ENCODE data around the gene PCDH12. TPM values are rescaled to one million over a fixed set of nuclear protein-coding genes. Genes with fewer than 3 reads are reported as not detected.

The PCDH12 gene
- total RNA-seq, 1 experiment from 2014 or later = not detected

- Histone ChIP-seq H3K4ac (ENCODE audit: low read depth, low read length) (no peak within 1 kb of the TSS), H3K23ac (ENCODE audit: insufficient read length, low read depth, low read length) (no peak within 1 kb of the TSS), H3K23me2 (ENCODE audit: insufficient read length, low read depth, low read length, poor library complexity, severe bottlenecking) (peaks cover 4% of the 10 kb centered on the region), H4K91ac (ENCODE audit: insufficient read length, low read depth, low read length) (no peak within 1 kb of the TSS), H4K5ac (ENCODE audit: insufficient read length, low read depth, low read length) (no peak within 1 kb of the TSS), H3K9me3 (ENCODE audit: control insufficient read depth, low read depth, low read length) (no peaks in the 10 kb centered on the region), H3K9ac (ENCODE audit: extremely low read depth, insufficient read length, low read length) (peak within 1 kb of the TSS; percentile 59), H2BK5ac (ENCODE audit: insufficient read length, low read length) (no peak within 1 kb of the TSS), H2AFZ (ENCODE audit: low read length) (peak within 1 kb of the TSS; percentile 79), H3K27ac (ENCODE audit: insufficient read length, low read depth, low read length) (peak within 1 kb of the TSS; percentile 31), H2AK5ac (ENCODE audit: insufficient read length, low read length) (no peak within 1 kb of the TSS), H4K8ac (replicated peaks; ENCODE audit: insufficient read length, low read depth, low read length) (no peak within 1 kb of the TSS), H2BK12ac (ENCODE audit: insufficient read length, low read depth, low read length) (no peak within 1 kb of the TSS), H3K18ac (ENCODE audit: insufficient read length, low read depth, low read length) (no peak within 1 kb of the TSS), H4K20me1 (ENCODE audit: control insufficient read depth, insufficient read depth, insufficient read length) (no peaks in the 10 kb centered on the region), H3K14ac (ENCODE audit: insufficient read depth, low read length) (peak within 1 kb of the TSS; percentile 70; the same call in 1 of the 2 replicates), H3T11ph (ENCODE audit: low read length) (no peak within 1 kb of the TSS), H2BK15ac (ENCODE audit: low read depth, low read length) (no peak within 1 kb of the TSS), H2BK120ac (ENCODE audit: low read depth, low read length, poor library complexity, severe bottlenecking) (no peak within 1 kb of the TSS), H3K56ac (ENCODE audit: insufficient read length, low read depth, low read length) (no peak within 1 kb of the TSS), H3K79me2 (ENCODE audit: insufficient read depth, low read length) (no peaks in the 10 kb centered on the region), H3K79me1 (ENCODE audit: insufficient read depth, low read depth, low read length, poor library complexity, severe bottlenecking) (no peaks in the 10 kb centered on the region), H2BK20ac (ENCODE audit: low read depth, low read length, poor library complexity, severe bottlenecking) (no peak within 1 kb of the TSS), H3K4me1 (ENCODE audit: insufficient read depth, low read length) (peaks cover 2% of the 10 kb centered on the region; the same call in 1 of the 2 replicates), H3K4me2 (ENCODE audit: insufficient read depth, insufficient read length, low read length) (peak within 1 kb of the TSS; percentile 68), H3K27me3 (ENCODE audit: insufficient read depth, low read length) (no peaks in the 10 kb centered on the region)
- Mint-ChIP-seq H3K27ac (peak within 1 kb of the TSS; percentile 83 to 92 (median 89)), H3K9me3 (no peaks in the 10 kb centered on the region), H3K4me1 (peaks cover 18 to 19% of the 10 kb centered on the region in 2 experiments), H3K36me3 (ENCODE audit: insufficient read depth in 1 of 3, low read depth in 3 of 3) (peaks cover 1 to 12% (median 10%) of the 10 kb centered on the region in 3 experiments; a peak in 5 of 7 replicates), H3K4me3 (peak within 1 kb of the TSS; percentile 86 to 93), H3K27me3 (ENCODE audit: low read depth) (no peaks in the 10 kb centered on the region)
- peak; percentile 95 for DNase-seq
- WGBS (ENCODE audit: extremely low coverage, insufficient read length, low lambda C conversion rate) = no CpG with 5 or more reads among the region's 63 CpGs
- TF ChIP-seq CTCF (conservative IDR thresholded peaks at IDR 0.05) = peak; percentile 96
Observed at GRCh38 chr5:141968914-141969608, 11.1 kb upstream of the PCDH12 start, which contains the start of gene RNF14. TSS of gene RNF14 (plus strand) at chr5:141969105. CDS start at chr5:141973589, 4,484 bp downstream.
